Stimulated activated CD4-positive, alpha-beta T cell treated with anti-CD3 and anti-CD28 coated beads, Interleukin-2, amount 100 ng/mL, for 24 hours (primary cell): ENCODE results near the gene FAR1.
"Not testable (repeated sequence)": the region's sequence is repeated elsewhere in the genome, so short reads cannot be mapped to it uniquely, and the experiment has no call there.

Source experiments
- DNase-seq, 2 donors: peaks; one replicate each; pipeline ENCODE4 v3.0.0-alpha.2; 2020

The FAR1 gene, protein sequence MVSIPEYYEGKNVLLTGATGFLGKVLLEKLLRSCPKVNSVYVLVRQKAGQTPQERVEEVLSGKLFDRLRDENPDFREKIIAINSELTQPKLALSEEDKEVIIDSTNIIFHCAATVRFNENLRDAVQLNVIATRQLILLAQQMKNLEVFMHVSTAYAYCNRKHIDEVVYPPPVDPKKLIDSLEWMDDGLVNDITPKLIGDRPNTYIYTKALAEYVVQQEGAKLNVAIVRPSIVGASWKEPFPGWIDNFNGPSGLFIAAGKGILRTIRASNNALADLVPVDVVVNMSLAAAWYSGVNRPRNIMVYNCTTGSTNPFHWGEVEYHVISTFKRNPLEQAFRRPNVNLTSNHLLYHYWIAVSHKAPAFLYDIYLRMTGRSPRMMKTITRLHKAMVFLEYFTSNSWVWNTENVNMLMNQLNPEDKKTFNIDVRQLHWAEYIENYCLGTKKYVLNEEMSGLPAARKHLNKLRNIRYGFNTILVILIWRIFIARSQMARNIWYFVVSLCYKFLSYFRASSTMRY

DNA sequence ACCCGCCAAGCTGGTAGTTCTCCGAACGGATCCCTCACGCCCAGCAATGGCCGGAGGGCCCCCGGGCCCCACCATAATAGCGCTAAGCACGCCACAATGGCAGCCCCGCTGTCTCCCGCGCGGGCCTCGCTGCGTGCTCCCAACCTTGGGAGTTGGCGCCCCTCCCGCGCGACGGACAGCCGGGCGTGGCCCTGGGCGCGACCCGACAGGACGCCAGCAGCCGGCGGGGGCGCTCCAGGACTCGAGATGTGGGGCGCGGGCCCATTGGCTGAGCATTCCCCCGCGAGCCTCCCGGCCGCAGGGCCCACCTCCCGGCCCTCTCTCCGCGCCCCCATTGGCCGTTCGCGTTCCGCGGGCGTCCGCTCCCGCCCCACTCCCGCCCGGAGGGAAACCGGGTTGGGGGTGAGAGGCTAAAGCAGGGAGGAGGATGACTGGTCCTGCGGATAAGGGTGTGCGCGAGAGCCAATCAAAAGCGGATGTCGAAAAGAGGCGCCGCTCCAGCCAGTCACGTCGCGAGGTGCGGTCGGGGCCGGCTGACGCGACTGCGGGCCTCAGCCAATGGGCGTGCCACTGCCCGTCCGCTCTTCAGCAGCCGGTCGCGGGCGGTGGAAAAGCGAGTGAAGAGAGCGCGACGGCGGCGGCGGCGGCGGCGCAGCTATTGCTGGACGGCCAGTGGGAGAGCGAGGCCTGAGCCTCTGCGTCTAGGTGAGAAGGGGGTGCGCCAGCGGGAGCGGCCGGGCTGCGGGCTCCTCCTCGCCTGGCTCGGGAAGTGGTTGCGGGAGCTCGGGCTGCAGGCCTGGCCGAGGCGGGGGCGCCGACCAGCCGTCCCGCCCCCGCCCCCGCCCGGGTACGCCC lies at the start of gene FAR1:
TSS of gene FAR1 (plus strand) at position 567 of the 855 bp plus-strand sequence. CDS start 26,098 bp downstream, outside the sequence.
- peak; percentile 95 to 96 for DNase-seq

- no peak for DNase-seq
Measured at GRCh38 chr11:13620063-13620462, 48.4 kb upstream of the FAR1 start.

- not testable (repeated sequence) for DNase-seq
Measured at GRCh38 chr11:13626818-13627217, 41.6 kb upstream of the FAR1 start.

DNA sequence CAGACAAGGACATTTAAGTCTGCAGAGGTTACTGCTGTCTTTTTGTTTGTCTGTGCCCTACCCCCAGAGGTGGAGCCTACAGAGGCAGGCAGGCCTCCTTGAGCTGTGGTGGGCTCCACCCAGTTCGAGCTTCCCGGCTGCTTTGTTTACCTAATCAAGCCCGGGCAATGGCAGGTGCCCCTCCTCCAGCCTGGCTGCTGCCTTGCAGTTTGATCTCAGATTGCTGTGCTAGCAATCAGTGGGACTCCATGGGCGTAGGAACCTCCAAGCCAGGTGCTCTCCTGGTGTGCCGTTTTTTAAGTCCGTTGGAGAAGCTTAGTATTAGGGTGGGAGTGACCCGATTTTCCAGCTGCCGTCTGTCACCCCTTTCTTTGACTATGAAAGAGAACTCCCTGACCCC lies 39.8 kb upstream of the FAR1 start:
- not testable (repeated sequence) for DNase-seq

DNA sequence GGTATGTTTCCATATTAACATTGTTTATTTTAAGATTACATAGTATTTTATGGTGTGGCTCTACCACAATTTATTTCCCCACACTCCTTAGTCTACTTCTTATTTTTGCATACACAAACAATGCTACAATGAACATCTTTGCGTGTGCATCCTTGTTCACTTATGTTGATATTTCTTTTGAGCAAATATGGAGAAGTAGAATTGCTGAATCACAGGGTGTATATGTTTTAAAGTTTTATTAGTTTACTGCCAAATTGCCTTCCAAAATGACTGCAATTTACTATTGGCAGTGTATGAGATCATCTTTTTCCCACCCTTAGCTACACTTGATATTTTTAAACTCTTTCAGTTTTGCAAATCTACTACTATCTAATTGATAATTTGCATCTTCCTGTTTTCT lies 38.7 kb upstream of the FAR1 start:
- DNase-seq, result no peak

DNA sequence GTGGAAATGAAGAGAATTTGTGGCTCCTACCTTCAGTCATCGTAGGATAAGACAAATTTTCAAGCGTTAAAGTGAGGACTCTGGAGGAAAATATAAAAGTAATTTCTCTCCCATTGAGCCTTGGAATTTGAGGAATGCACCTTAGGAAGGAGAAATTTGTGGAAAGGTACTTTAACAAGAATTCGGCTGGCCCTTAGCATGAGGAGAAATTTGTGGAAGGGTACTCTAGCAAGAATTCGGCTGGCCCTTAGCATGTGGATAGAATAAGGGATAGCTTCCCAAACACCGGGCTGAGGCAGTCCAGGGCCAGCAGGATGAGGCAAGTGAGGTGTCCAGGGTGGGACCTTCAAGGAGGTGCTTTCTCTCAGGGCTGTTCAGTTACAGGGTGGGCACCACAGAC lies 33.2 kb upstream of the FAR1 start:
- DNase-seq, result no peak

- no peak for DNase-seq
Measured at GRCh38 chr11:13635804-13636203, 32.7 kb upstream of the FAR1 start.

DNA sequence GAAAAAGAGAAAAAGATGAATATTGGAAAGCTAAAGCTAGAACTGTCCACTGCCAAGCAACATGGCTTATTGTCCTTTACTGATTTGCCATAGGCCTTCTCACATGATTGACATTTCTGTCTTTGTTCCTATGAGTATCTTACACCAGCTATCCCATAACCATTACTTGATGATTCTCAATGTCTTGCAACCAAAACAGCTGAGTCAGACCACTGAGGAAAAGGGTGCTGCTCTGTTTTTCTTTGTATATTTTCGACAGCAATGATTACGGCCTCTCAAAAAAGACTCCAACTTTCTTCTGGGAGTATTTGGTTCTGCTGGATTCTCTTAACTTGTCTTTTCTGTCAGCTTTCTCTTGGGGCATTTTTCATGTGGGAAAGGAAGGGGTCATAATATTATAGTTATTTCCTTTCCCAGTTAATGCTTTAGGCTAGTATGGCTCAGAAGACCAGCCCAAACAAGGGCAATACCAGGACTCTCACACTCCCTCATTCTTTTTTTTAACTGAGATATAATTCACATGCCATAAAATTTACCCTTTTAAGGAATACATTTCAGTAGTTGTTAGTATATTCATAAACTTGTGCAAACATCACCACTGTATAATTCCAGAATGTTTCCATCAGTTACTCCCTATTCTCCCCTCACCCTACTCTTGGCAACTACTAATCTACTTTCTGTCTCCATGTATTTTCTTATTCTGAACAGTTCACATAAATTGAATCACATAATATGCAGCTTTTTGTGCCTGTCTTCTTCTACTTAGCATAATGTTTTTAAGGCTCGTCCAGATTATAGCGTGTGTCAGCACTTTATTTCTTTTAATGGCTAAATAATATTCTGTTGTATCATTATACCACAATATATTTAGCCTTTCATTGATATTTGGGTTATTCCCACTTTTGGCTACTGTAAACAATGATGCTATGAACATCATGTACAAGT lies 31.1 kb upstream of the FAR1 start:
- no peak for DNase-seq

- no peak for DNase-seq
Measured at GRCh38 chr11:13638422-13638821, 30.0 kb upstream of the FAR1 start.

DNA sequence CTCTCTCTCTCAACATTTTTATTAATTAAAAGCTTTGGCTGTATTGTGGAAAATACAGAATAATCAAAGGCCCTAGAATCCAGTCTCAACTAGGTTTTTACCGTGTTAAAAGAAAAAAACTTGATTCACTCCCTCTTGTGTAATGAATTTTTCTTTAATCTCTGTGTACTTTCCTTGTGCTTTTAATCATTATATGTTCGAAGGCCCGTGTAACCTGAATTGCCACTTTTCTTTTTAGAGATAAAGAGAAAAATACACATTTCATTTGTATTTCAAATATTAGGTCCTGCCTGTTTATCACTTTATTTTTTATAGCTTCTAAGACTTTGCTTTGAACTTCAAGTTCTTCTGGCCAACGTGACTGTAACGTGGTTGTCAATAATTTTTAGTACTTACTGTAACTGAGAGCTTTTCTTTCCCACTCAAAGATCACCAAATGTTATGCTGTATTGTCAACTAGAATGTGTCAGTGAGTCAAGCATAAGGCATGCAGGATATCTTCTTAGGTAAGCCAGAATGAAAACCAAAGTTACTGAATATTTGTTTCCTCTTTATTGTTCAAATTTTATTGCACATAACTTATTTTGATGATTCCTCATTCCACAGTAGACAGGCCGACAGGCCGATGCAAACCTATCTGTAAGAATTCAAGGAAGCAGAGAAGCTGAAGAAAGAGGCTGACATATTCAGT lies 23.3 kb upstream of the FAR1 start:
- DNase-seq, result no peak

DNA sequence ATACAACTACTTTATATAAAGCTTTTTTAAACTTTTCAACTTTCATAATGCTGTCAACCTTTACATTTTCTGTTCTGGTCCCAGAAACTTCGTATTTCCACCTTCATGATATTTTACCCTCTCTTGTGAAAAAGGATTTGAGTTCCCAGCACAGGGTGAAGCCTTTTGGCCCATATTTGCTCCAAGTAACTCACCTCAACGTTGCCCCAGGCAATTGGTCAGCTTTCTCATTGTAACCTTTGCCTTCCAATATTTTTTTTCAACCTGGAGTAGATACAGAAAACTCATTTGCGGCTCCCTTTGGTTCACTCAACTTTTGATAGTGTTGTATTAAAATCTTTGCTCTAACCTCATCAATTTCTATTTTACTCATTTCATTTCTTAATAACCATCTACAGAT lies 21.1 kb upstream of the FAR1 start:
- DNase-seq, result no peak

- DNase-seq, result no peak
Measured at GRCh38 chr11:13649619-13650018, 18.8 kb upstream of the FAR1 start.

DNA sequence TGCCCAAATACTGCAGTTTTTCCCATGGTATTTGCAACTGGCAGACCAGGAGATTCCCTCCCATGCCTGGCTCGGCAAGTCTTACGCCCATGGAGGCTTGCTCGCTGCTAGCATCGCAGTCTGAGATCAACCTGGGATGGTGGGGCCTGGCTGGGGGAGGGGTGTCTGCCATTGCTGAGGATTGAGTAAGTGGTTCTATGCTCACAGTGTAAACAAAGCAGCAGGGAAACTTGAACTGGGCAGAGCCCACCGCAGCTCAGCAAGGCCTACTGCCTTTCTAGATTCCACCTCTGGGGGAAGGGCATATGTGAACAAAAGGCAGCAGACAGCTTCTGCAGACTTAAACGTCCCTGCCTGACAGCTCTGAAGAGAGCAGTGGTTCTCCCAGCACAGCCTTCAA lies 17.0 kb upstream of the FAR1 start:
- not testable (repeated sequence) for DNase-seq

- DNase-seq, result no peak
Measured at GRCh38 chr11:13661074-13661623, 7.3 kb upstream of the FAR1 start.

GRCh38 chr11:13663631-13664071 lies 4.8 kb upstream of the FAR1 start:
- no peak for DNase-seq

DNA sequence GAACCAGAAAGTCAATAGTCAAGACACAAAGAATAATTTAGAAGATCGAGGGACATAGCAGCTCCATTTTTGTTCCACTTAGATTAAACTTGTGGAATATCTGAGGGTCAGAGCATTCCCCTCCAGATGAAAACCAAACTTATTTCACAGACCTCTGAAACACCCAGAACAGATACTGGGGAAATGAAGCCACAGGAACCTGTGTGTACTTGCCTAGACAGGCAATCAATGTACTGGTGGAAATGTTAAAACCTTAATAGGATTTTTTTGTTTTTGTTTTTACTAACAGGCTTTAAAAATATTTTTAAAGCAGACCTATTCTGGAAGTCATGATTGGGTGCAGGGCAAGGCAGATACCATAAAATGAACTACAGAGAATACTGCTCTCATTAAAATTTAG lies 4.1 kb upstream of the FAR1 start:
- DNase-seq, result no peak

DNA sequence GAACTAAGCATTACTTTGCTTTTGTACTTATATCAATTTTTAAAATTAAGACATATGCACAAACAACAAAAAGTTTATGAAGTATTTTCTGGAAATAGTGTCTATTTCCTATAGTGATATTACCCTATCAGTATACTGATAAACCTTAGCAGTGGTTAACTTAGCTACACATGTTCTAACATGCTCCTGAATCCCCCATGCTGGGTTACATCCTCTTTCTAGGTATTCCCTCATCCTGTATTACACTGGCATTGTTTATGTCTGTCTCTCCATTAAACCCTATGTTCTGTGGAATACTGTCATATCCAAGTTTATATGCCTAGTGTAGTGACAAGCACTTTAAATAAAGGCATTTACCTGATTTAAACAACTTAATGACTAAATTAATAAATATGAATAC lies 1.8 kb upstream of the FAR1 start:
- no peak for DNase-seq

DNA sequence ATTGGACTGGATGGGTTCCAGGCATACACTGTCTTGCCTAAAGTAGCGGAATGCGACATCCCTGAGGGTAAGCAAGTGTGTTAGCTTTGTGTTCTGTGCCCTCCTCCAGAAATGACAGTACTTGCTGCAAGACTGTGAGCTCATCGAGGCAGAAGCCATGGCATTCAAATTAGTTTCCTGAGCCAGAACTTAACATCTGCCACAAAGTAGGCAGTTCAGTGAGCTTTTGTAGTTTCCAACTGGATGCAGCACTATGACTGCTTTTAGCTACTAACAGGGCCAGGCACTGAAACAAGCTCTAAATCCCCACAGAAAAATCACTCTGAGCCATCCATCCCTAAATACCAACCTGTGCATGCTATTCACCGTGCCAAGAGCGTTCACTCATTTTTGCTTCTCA lies 1.2 kb upstream of the FAR1 start:
- DNase-seq, result no peak

- peak in 1 of 2 donors; percentile 1 for DNase-seq
Measured at GRCh38 chr11:13667795-13668101, 720 bp upstream of the FAR1 start.

- DNase-seq, result peak; percentile 56 to 59
Measured at GRCh38 chr11:13668957-13669521, 571 bp downstream of the FAR1 start.
